ENCODE measurements around the gene UBR4. TPM values are rescaled to one million over a fixed set of nuclear protein-coding genes. Genes with fewer than 3 reads are reported as not detected.

UBR4 gene
- total and polyA plus RNA-seq, 11 donors, result 44.8 to 150 (median 87.2) TPM

DNA sequence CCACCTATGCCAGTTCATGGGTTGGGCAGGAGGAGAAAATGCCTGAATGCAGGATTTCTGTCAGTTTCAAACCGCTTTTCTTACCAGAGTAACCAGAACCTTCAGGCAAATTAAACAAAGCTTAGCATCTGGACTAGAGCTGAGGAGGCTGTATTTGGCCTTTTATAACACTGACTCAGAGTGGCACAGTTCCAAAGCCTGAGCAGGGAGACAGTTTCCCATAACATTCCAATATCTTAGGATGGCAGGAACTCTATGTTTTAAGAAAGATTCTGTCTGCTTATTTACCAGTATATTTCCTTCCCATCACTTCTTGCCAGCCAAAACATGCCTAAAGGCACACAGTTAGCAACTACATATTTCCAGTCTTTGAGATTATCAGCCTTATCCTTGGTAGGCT is 46.8 kb downstream of the UBR4 start:
- H3K4me1 ChIP-seq, result peaks cover 0 to 29% (median 0%) of the 10 kb centered on the region in 12 donors
- DNase-seq (no peak), ATAC-seq (no peak)
- no peak overlapping the region for H3K4me3 ChIP-seq
- H3K9me3 ChIP-seq, result no peaks in the 10 kb centered on the region
- intact Hi-C loops (cut with DNase I), result no loop called here
- TF ChIP-seq CTCF (IDR thresholded peaks at IDR 0.05) (no peak), POLR2A (IDR thresholded peaks at IDR 0.05) (no peak)
- 79 to 97% (median 90%) methylated on average over 1 of the region's 1 CpG for WGBS, 4 donors
- H3K27me3 ChIP-seq, result no peaks in the 10 kb centered on the region
- peaks cover 0 to 100% (median 100%) of the 10 kb centered on the region in 9 donors for H3K36me3 ChIP-seq
- no peak overlapping the region for H3K27ac ChIP-seq

- intact Hi-C loops (cut with DNase I), result no loop called here
Observed at GRCh38 chr1:19160831-19161230, 49.2 kb downstream of the UBR4 start.

GRCh38 chr1:19157653-19158052 is 52.4 kb downstream of the UBR4 start:
- intact Hi-C loops (cut with DNase I), result no loop called here
- no peak for DNase-seq
- Histone ChIP-seq H3K4me1 (peaks cover 0 to 33% (median 10%) of the 10 kb centered on the region in 12 donors), H3K4me3 (no peak overlapping the region), H3K9me3 (no peaks in the 10 kb centered on the region), H3K36me3 (peaks cover 4 to 100% (median 100%) of the 10 kb centered on the region in 9 donors), H3K27me3 (no peaks in the 10 kb centered on the region), H3K27ac (peak overlapping the region; percentile 22 to 72 (median 55))
- TF ChIP-seq POLR2A (IDR thresholded peaks at IDR 0.05) (no peak), CTCF (IDR thresholded peaks at IDR 0.05) (no peak)
- 81 to 87% (median 84%) methylated on average over 8 of the region's 8 CpGs for WGBS, 4 donors
- ATAC-seq, result no peak

More at GRCh38 chr1:19160831-19161230, 49.2 kb downstream of the UBR4 start:
- DNase-seq (no peak), ATAC-seq (no peak)
- WGBS, 4 donors, result 88 to 96% (median 93%) methylated on average over 7 of the region's 7 CpGs
- Histone ChIP-seq H3K9me3 (no peaks in the 10 kb centered on the region), H3K4me3 (no peak overlapping the region), H3K4me1 (peaks cover 0 to 40% (median 10%) of the 10 kb centered on the region in 12 donors), H3K27me3 (no peaks in the 10 kb centered on the region), H3K36me3 (peaks cover 0 to 100% (median 100%) of the 10 kb centered on the region in 9 donors), H3K27ac (no peak overlapping the region)
- TF ChIP-seq POLR2A (IDR thresholded peaks at IDR 0.05) (no peak), CTCF (IDR thresholded peaks at IDR 0.05) (no peak)

DNA sequence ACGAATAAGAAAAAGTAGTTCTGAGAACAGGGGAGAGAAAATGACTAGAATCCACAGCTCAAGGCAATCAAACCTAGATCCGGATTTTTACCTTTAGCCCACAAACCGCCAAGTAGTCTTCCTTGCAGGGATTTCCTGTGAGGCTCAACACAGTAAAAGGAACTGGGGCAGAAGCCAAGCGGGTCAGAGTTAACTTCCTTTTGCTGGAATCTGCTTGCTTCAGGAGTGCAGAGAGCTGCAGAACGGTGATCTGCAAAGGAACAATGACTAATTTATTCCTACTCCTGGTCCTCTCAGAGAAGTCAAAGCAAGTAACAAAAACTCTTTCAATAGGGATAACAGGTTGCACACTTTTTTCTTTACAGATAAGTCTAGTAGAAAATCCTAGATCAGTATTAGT is 53.4 kb downstream of the UBR4 start:
- no peaks in the 10 kb centered on the region for H3K9me3 ChIP-seq
- intact Hi-C loops (cut with DNase I), result loop anchor here in 1 of 10 donors (1.0 kb wide), 1 partner anchor 16 kb away; no protein-coding TSS in a partner anchor
- ATAC-seq, result peak; percentile 39 to 95 (median 82)
- peaks cover 4 to 100% (median 100%) of the 10 kb centered on the region in 9 donors for H3K36me3 ChIP-seq
- 42 to 53% (median 46%) methylated on average over 5 of the region's 5 CpGs for WGBS, 4 donors
- peak overlapping the region in 10 of 12 donors; percentile 45 to 72 (median 62) for H3K27ac ChIP-seq
- peak in 4 of 5 donors; percentile 56 to 75 (median 69) for DNase-seq
- H3K27me3 ChIP-seq, result no peaks in the 10 kb centered on the region
- H3K4me1 ChIP-seq, result peaks cover 0 to 33% (median 10%) of the 10 kb centered on the region in 12 donors
- no peak overlapping the region for H3K4me3 ChIP-seq
- TF ChIP-seq POLR2A (IDR thresholded peaks at IDR 0.05), result no peak
- TF ChIP-seq CTCF (IDR thresholded peaks at IDR 0.05), result no peak
